ENCODE measurements around the gene AKT1S1. TPM values are rescaled to one million over a fixed set of nuclear protein-coding genes. Genes with fewer than 3 reads are reported as not detected.

AKT1S1 gene
- total and polyA plus RNA-seq, 2 donors (not counting 3 experiments of a cell fraction or from before 2014, with no cell fraction given) = 64.2 to 68.3 TPM

- H3K9me1 ChIP-seq (replicated peaks; ENCODE audit: control insufficient read depth, extremely low read depth, insufficient read depth, low read length) = no peaks in the 10 kb centered on the region
- no peak overlapping the region for H2AFZ ChIP-seq (ENCODE audit: low read depth, low read length)
- TF ChIP-seq, protein P1, sequence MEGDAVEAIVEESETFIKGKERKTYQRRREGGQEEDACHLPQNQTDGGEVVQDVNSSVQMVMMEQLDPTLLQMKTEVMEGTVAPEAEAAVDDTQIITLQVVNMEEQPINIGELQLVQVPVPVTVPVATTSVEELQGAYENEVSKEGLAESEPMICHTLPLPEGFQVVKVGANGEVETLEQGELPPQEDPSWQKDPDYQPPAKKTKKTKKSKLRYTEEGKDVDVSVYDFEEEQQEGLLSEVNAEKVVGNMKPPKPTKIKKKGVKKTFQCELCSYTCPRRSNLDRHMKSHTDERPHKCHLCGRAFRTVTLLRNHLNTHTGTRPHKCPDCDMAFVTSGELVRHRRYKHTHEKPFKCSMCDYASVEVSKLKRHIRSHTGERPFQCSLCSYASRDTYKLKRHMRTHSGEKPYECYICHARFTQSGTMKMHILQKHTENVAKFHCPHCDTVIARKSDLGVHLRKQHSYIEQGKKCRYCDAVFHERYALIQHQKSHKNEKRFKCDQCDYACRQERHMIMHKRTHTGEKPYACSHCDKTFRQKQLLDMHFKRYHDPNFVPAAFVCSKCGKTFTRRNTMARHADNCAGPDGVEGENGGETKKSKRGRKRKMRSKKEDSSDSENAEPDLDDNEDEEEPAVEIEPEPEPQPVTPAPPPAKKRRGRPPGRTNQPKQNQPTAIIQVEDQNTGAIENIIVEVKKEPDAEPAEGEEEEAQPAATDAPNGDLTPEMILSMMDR (IDR thresholded peaks at IDR 0.05; ENCODE audit: extremely low read depth in 1 of 2, insufficient read depth in 1 of 2, low read depth in 1 of 2, low read length in 2 of 2) = no peak
- no peak for TF ChIP-seq POLR2AphosphoS5 (IDR thresholded peaks at IDR 0.05; ENCODE audit: insufficient read depth, low read depth, low read length)
- intact Hi-C loops (cut with micrococcal nuclease) (no loop called here), dilution Hi-C loops (cut with MboI; ENCODE audit: extremely low pct_ligation_motif_present, low sequenced_read_pairs) (no loop called here)
- BruUV-seq (replicated peaks) = no TSS peak
- peaks cover 0 to 9% of the 10 kb centered on the region in 2 experiments for H3K36me3 ChIP-seq (ENCODE audit: control insufficient read depth in 2 of 2, extremely low read depth in 1 of 2, insufficient read depth in 2 of 2, low read length in 2 of 2)
- no peak overlapping the region for H3K4me3 ChIP-seq (replicated peaks in 1 of 3; ENCODE audit: insufficient read depth in 1 of 3, low read depth in 1 of 3, low read length in 3 of 3)
- CTCF ChIA-PET = no interaction called here
- no peak overlapping the region for H3K9ac ChIP-seq (replicated peaks; ENCODE audit: extremely low read depth, insufficient read depth, low read length)
- H3K4me1 ChIP-seq (ENCODE audit: control insufficient read depth, extremely low read depth, insufficient read depth, low read length) = peaks cover 25% of the 10 kb centered on the region
- no peaks in the 10 kb centered on the region for H3K9me3 ChIP-seq (replicated peaks; ENCODE audit: control insufficient read depth, insufficient read depth, low read length)
- H3K27me3 ChIP-seq (ENCODE audit: control insufficient read depth in 2 of 2, insufficient read depth in 2 of 2, low read length in 2 of 2) = no peaks in the 10 kb centered on the region
- FAIRE-seq (no peak), DNase-seq (ENCODE audit: low read depth, low spot score) (no peak)
- POLR2A ChIA-PET = no interaction called here
- H3K27ac ChIP-seq (ENCODE audit: insufficient read depth, low read depth, low read length) = no peak overlapping the region
- H4K20me1 ChIP-seq (replicated peaks; ENCODE audit: control insufficient read depth, extremely low read depth, insufficient read depth, low read length) = no peaks in the 10 kb centered on the region
- H3K4me2 ChIP-seq (ENCODE audit: insufficient read depth, low read length) = no peak overlapping the region
- peaks cover 21% of the 10 kb centered on the region for H3K79me2 ChIP-seq (ENCODE audit: control insufficient read depth, insufficient read depth, low read length)
Observed at GRCh38 chr19:49871349-49871985, 5.7 kb downstream of the AKT1S1 start.

GRCh38 chr19:49870309-49870901, 6.8 kb downstream of the AKT1S1 start:
- Histone ChIP-seq H3K4me3 (replicated peaks in 1 of 3; ENCODE audit: insufficient read depth in 1 of 3, low read depth in 1 of 3, low read length in 3 of 3) (peak overlapping the region in 2 of 3 experiments; percentile 30 to 53), H3K9me1 (replicated peaks; ENCODE audit: control insufficient read depth, extremely low read depth, insufficient read depth, low read length) (no peaks in the 10 kb centered on the region), H3K4me2 (ENCODE audit: insufficient read depth, low read length) (peak overlapping the region; percentile 45), H3K9me3 (replicated peaks; ENCODE audit: control insufficient read depth, insufficient read depth, low read length) (no peaks in the 10 kb centered on the region), H3K4me1 (ENCODE audit: control insufficient read depth, extremely low read depth, insufficient read depth, low read length) (peaks cover 28% of the 10 kb centered on the region), H2AFZ (ENCODE audit: low read depth, low read length) (peak overlapping the region; percentile 53), H3K79me2 (ENCODE audit: control insufficient read depth, insufficient read depth, low read length) (peaks cover 23% of the 10 kb centered on the region), H4K20me1 (replicated peaks; ENCODE audit: control insufficient read depth, extremely low read depth, insufficient read depth, low read length) (no peaks in the 10 kb centered on the region), H3K27me3 (ENCODE audit: control insufficient read depth in 2 of 2, insufficient read depth in 2 of 2, low read length in 2 of 2) (no peaks in the 10 kb centered on the region), H3K9ac (replicated peaks; ENCODE audit: extremely low read depth, insufficient read depth, low read length) (no peak overlapping the region), H3K27ac (ENCODE audit: insufficient read depth, low read depth, low read length) (no peak overlapping the region), H3K36me3 (ENCODE audit: control insufficient read depth in 2 of 2, extremely low read depth in 1 of 2, insufficient read depth in 2 of 2, low read length in 2 of 2) (peaks cover 0 to 9% of the 10 kb centered on the region in 2 experiments)
- CTCF ChIA-PET = no interaction called here
- TF ChIP-seq POLR2A (IDR thresholded peaks at IDR 0.05; ENCODE audit: low read depth, low read length) = peak; percentile 7
- TF ChIP-seq MYC (IDR thresholded peaks at IDR 0.05; ENCODE audit: low read depth, low read length) = no peak
- intact Hi-C loops (cut with micrococcal nuclease) (no loop called here), dilution Hi-C loops (cut with MboI; ENCODE audit: extremely low pct_ligation_motif_present, low sequenced_read_pairs) (no loop called here)
- no peak for DNase-seq (ENCODE audit: low read depth, low spot score)
- no peak for FAIRE-seq
- BruUV-seq (replicated peaks) = no TSS peak
- POLR2A ChIA-PET = no interaction called here

Data from endothelial cell of umbilical vein (primary cell).